GM13976 (cell line): ENCODE measurements around the gene ZMYM2.

ENCODE experiments used
- DNase-seq: peaks from one replicate; pipeline ENCODE4 v3.0.0; 2012; ENCODE audit warnings: low spot score
- in situ Hi-C: fragments of 300-500 bp; cut with MboI; formaldehyde crosslinking; loops from one replicate; pipeline ENCODE4 v1.12.0; 2022; ENCODE audit warnings: low sequenced_read_pairs, mixed read lengths, inconsistent platforms; ENCODE audit not compliant: unreplicated experiment
- TF ChIP-seq, protein P1 (sequence below): IDR thresholded peaks from 2 replicates; pipeline ENCODE4 v1.5.1; 2012; ENCODE audit warnings: borderline replicate concordance, mild to moderate bottlenecking; ENCODE audit not compliant: insufficient read depth; ENCODE audit errors: extremely low read depth, missing control alignments, control extremely low read depth

ZMYM2 gene

DNA sequence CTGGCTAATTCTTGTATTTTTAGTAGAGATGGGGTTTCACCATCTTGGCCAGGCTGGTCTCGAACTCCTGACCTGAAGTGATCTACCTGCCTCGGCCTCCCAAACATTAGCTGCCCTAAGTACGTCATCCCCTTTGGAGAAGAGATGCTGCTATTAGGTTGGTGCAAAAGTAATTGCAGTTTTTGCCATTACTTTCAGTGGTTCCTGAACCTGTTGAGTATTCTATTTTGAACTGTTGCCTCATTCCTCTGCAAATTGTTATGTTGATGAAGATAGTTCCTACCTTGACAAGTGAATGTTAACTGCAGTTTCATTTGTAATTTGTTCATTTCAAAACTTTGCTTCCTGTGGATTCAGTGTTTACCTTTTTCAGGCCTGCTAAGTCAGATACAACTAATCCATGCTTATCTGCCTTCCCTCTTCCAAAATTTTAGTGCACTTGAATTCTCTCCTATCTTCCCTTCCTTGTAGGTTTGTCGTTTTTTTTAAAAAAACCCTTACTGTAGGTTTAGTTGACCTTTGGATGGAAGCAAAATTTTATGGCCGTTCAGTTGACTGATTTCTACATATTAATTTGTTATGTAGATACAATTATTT, 24.0 kb downstream of the ZMYM2 start:
- TF ChIP-seq, protein P1, sequence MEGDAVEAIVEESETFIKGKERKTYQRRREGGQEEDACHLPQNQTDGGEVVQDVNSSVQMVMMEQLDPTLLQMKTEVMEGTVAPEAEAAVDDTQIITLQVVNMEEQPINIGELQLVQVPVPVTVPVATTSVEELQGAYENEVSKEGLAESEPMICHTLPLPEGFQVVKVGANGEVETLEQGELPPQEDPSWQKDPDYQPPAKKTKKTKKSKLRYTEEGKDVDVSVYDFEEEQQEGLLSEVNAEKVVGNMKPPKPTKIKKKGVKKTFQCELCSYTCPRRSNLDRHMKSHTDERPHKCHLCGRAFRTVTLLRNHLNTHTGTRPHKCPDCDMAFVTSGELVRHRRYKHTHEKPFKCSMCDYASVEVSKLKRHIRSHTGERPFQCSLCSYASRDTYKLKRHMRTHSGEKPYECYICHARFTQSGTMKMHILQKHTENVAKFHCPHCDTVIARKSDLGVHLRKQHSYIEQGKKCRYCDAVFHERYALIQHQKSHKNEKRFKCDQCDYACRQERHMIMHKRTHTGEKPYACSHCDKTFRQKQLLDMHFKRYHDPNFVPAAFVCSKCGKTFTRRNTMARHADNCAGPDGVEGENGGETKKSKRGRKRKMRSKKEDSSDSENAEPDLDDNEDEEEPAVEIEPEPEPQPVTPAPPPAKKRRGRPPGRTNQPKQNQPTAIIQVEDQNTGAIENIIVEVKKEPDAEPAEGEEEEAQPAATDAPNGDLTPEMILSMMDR, result no peak
- DNase-seq, result no peak
- in situ Hi-C loops, result loop anchor here (25.0 kb wide), 1 partner anchor 180 kb away; the partner anchor contains the start of gene GJA3

DNA sequence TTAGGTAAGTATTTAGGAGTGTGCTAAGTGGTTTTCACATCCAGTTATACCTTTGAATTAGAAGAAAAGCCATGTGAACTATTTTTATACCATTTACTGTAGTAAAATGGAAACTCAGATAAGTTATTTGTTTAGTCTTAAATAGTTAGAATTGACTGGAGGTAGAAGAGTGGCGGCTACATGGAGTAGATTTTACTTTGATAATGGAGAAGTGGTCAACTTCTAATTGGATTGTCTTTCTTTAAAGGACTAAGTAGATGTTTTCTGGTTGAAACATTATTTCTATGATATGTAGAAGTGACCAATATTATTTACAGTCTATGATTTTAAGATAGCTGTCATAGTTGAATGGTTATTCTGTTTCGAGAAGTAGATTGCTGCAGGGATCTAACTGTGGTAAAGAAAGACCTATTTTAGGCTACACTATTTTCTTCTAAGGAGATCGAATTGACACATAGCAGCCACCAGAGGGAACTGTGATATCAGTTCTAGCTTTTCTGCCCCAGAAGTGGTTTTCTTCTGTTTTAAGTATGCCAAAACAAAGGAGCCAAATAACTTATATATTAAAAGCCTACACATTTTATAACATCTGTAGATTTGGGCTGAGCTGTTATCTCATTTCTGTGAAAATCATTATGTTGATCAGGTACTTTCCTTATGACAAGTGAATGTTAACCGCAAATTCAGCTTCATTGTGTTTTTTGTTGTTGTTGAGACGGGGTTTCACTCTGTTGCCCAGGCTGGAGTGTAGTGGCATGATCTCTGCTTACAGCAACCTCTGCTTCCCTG, 26.1 kb downstream of the ZMYM2 start:
- TF ChIP-seq, protein P1, result peak; percentile 41
- DNase-seq, result peak; percentile 66
- in situ Hi-C loops, result loop anchor here (25.0 kb wide), 1 partner anchor 178 kb away; the partner anchor contains the start of gene GJA3

DNA sequence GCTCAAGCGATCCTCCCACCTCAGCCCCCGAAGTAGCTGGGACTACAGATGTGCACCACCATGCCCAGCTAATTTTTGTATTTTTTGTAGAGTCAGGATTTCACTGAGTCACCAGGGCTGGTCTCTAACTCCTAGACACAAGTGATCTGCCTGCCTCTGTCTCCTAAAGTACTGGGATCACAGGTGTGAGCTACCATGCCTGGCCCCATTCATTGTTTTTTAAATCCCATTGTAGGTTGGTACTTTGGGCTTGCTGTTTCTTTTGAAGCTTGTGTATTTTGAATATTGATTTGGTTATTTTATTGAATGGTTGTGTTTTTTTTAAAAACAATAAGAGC, 26.7 kb downstream of the ZMYM2 start:
- in situ Hi-C loops, result loop anchor here (25.0 kb wide), 1 partner anchor 177 kb away; the partner anchor contains the start of gene GJA3
- no peak for DNase-seq
- TF ChIP-seq, protein P1, result no peak

DNA sequence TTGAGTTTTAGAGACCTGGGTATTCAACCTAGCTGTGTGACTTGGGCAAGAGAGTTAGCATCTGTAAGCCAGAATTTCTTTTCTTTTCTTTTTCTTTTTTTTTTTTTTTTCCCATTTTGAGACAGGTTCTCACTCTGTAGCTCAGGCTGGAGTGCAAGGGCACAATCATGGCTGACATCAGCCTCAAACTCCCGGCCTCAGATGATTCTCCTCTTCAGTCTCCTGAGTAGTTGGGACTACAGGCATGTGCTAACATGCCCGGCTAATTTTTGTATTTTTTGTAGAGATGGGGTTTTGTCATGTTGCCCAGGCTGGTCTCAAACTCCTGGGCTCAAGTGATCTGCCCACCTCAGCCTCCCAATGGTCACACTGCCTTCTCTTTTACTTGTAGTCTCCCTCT, 33.0 kb downstream of the ZMYM2 start:
- TF ChIP-seq, protein P1, result no peak
- no peak for DNase-seq
- in situ Hi-C loops, result loop anchor here (25.0 kb wide), 1 partner anchor 171 kb away; the partner anchor contains the start of gene GJA3

DNA sequence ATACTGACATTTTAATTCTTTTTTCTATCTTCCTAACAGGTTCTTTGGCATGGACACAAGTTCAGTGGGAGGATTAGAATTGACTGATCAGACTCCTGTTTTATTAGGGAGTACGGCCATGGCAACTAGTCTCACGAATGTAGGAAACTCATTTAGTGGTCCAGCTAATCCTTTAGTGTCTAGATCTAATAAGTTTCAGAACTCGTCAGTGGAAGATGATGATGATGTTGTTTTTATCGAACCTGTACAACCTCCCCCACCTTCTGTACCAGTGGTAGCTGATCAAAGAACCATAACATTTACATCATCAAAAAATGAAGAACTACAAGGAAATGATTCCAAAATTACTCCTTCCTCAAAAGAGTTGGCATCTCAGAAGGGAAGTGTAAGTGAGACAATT, 34.5 kb downstream of the ZMYM2 start:
- no peak for DNase-seq
- in situ Hi-C loops, result loop anchor here (25.0 kb wide), 1 partner anchor 169 kb away; the partner anchor contains the start of gene GJA3
- TF ChIP-seq, protein P1, result no peak

DNA sequence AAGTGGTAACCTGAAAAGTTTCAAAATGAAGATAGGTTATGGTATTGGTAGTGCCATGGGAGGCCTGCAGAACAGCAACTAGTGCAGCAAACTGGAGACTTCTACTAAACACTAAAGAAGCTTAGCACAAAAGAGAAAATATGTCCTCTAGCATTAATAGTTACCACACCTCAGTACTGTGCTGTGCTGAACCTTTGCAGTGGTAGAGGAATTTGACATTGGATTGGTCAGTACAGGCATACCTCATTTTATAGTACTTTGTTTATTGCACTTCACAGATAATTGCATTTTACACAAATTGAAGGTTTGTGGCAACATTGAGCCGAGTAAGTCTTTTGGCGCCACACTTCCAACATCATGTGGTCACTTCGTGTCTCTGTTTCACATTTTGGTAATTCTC, 40.4 kb downstream of the ZMYM2 start:
- in situ Hi-C loops, result loop anchor here (25.0 kb wide), 1 partner anchor 163 kb away; the partner anchor contains the start of gene GJA3
- TF ChIP-seq, protein P1, result no peak
- DNase-seq, result no peak
